GM20431 (cell line): ENCODE measurements around the gene TPM1.

ENCODE experiments used
- in situ Hi-C: fragments of 300-500 bp; cut with MseI, MboI; formaldehyde crosslinking; loops from one replicate; pipeline ENCODE4 v1.15.0; 2020; ENCODE audit warnings: low sequenced_read_pairs; ENCODE audit not compliant: unreplicated experiment

TPM1 gene

DNA sequence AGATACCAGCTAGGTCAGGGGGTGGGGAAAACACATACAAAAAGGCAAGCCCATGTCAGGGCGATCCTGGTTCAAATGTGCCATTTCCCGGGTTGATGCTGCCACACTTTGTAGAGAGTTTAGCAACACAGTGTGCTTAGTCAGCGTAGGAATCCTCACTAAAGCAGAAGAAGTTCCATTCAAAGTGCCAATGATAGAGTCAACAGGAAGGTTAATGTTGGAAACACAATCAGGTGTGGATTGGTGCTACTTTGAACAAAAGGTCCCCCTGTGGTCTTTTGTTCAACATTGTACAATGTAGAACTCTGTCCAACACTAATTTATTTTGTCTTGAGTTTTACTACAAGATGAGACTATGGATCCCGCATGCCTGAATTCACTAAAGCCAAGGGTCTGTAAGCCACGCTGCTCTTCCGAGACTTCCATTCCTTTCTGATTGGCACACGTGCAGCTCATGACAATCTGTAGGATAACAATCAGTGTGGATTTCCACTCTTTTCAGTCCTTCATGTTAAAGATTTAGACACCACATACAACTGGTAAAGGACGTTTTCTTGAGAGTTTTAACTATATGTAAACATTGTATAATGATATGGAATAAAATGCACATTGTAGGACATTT lies 28.9 kb downstream of the TPM1 start:
- in situ Hi-C loops, result no loop called here

DNA sequence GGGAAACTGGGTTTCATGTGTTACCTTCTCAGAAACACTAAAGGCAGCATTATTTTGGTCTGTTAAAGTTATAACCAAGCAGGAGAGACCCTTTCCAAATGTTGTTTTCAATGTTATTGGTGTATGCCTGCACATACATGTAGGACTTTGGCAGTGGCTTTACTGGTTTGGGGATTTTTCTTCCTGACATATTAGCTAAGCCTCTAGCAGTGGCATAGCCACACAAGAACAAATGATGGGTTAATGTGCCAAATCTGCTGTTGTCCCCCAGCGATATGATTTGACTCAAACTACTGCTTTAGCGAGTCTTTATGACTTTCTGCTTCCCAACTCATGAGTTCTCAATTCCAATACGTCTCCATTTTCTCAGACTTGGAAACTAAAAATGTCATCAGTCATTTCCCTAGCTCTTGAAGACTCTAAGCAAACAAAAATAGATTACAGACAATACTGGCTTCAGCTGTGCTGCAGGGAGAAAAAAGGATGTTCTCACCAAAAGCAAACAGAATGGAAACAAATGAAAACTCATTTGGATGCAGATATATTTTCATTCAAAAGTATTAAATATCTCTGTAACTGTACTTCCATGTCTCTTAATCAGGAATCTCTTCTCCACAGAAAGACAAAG lies 29.6 kb downstream of the TPM1 start:
- in situ Hi-C loops, result no loop called here

DNA sequence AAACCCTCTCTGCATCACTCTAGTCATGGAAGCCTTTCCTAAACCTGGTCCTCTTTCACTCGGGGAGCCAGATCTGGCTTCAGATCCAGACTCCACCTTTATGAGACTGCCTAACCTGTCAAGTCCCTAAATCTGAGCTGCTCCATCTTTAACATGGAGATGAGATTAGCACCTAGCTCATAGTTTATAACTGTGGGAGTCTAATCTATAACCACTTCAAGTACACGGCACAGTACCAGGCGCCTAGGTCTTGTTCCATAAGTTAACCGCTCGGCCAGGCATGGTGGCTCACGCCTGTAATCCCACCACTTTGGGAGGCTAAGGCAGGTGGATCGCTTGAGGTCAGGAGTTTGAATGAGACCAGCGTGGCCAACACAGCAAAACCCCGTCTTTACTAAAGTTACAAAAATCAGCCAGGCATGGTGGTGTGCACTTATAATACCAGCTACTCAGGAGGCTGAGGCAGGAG lies 30.3 kb downstream of the TPM1 start:
- in situ Hi-C loops, result no loop called here

DNA sequence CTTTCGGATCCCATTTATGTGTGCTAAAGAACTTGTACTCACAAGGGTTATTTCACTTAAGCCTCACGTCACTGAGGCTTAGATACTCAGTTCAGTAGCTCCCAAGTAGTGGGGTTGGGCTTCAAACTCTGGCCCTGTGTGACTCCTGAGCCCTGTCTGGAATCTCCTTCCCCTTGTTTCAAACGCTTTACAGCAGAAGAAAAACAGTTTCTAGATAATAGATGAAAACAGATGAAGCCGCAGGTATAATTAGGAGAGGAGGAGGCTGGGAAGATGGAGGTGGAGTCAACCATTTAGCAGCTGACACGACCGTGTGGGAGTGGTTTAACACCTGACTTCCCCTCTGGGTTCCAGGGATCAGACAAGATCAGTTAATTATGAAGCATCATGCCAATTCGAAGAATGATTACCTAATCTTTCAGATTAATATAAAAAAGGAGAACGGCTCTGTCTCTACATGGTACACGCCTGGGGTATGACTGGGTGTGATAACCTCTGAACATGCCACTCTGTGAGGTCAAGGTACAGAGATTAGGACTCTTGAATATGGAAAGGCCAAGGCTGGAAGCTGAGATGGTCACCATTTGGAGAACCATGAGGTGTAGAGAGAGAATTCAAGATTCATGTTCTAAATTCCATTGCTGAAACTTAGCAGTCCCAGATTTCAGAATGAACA lies 31.1 kb downstream of the TPM1 start:
- in situ Hi-C loops, result no loop called here

DNA sequence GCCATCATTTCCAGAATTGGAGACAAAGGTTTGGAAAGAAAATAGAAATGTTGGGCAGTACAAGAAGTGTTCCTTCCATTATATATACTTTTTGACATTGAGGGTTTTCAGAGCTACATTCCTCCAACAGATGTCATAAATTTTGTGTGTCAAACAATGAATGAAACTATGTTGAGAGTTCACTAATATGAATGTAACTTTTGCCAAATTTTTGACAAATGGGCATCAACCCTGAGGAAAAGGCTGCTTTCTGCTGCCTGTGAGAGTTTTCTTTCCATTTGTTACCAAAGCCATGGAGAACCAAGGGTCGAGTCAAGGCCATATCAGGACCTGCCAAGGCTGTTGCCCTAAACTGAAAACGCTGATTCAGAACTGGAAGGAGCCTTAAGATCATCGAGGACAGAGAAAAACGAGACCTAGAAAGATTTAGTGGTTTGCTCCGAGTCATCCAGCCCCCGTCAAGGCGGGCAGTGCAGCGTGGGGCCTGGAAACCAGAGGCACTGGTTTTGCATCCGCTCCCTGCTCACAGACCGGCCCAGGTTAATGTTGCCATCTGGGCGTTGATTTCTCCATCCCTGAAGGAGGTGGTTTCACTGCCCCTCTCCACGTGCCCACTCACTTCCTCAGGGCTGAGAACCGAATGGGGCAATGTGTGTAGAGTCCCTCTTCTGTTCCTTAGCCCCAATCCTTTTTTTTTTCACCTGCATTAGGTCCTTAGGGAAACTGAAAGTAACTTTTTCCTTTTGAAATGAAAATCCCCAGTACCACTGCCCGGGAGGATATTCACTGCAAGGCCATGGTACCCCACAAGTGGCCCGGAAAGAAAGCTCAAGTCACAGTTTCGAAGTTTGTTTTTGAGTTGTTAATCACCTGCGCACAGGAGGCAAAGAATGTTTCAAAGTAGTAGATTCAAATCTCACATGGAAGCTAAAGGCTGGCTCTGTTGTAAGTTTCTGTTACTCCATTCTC lies 32.8 kb downstream of the TPM1 start:
- in situ Hi-C loops, result no loop called here

DNA sequence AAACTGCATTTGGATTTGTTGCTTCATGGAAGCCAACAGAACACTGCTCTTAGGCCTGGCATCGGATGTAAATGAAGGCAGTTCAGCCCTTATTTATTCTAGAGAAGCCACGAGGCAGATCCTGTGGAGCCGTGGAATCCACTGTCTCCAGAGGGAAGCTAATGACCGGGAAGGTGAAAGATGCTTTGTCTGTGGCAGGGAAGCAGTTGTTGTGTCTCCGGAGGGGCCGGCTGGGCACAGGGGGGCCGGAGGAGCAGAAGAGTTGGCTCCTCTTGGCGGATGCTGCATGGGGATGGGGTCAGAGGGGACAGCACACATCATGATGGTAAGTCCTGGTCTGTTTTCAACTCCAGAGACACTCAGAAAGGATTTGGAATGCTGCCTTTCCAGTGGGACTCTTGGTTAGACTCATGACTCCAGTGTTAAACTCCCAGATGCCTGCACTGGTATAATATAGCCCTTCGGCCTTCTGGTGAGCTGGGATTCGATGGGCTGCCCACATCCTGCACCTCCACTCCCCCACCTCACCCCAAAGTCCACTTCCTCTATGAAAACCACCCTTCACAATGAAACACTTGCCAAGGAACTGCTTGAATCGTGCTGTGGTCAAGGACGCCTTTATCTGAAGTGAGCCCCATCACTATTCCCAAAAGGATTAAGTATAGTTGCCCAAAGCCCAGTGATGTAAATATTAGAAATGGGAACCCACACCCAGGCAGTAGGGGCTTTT lies 33.6 kb downstream of the TPM1 start:
- in situ Hi-C loops, result no loop called here

DNA sequence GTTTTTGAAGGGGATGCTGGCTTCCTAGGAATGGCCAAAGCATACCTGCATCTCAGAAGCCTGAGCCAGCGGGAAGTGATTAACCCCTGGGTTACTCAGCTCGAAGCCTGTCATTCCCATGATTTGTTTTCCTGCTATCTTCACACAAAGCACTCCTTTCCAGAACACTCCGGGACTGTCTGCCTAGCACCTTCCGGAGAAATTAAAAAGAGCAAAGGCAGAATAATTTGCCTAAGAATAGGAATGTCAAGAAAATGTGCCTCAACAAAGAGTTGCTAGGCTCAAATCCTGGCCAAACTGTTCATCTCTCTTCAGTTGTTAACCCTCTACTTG lies 34.1 kb downstream of the TPM1 start:
- in situ Hi-C loops, result no loop called here

DNA sequence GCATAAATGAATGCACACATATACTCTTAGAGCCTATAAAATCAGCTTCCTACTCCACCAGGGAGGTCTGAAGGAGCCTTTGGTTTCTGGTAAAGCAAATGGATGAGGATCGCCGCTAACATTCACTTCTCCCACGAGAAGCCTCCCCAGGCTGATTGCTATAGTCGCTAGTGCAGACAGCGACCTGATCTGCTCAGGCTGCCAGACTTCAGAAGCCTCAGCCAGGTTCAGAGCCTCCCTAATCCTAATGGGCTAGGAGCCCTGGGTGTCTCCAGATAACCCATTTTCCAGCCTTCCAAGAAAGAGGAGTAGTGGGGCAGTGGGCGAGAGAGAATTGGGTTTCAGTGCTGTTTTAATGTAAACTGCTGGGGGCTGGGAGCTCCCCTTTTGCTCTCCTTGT lies 35.4 kb downstream of the TPM1 start:
- in situ Hi-C loops, result no loop called here

DNA sequence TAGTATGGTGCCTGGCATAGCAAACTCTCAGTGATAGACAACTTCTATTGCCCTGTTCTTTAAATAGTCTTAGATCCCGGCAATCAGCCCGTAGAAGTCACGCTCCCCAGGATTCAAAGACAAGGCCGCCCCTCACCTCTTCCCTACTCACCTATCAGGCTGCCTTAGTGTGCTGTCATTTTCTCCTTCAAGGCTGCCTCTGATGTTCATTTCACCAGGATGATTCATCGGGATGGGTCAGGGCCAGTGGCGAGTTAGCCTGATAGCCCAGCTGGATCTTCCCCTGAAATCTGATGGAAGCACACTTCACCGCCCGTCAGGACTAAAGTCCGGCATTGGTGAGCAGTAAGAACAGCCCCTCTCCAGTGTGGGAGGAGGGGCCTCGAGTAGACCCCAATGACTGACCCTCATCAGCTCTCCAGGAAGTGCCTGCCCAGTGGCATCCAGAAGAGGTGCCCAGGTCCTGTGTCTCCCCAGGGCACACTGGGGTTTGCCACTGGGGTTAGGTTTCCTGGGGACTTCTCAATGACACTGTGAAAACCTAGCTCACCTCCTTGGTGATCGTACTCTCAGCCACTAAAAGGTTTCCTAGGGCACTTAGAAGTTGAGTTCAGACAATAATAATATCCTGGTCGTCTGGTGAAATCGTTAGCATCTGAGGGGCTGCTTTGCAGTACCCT lies 37.5 kb downstream of the TPM1 start:
- in situ Hi-C loops, result no loop called here

DNA sequence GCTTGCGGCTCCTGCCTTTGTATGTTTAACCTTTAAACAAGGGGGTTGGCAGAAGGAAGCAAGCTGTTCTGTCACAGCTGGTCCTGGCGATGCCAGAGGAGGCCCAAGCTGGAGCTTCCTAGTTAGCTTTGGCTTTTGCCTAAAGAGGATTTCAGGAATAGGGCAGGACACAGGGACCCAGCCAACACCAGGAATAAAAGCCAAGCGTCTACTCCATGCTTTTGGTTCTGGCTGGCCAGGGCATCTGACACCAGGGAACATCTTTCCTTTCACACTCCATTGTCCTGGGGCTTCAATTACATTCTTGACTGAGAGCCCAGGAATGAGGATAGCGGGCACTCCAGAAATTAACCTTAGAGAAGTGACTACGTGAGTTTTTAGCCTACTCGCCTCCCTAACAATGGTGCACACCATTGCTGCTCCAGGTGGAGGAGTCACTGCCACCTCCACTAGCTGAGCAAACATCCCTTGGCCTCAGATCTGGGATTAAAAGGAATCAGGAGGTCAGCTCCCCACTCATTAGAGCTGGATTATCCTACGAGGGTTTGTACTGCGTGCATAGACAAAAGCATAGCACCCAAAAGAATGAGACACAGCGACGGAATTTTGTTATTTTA lies 38.2 kb downstream of the TPM1 start:
- in situ Hi-C loops, result no loop called here

DNA sequence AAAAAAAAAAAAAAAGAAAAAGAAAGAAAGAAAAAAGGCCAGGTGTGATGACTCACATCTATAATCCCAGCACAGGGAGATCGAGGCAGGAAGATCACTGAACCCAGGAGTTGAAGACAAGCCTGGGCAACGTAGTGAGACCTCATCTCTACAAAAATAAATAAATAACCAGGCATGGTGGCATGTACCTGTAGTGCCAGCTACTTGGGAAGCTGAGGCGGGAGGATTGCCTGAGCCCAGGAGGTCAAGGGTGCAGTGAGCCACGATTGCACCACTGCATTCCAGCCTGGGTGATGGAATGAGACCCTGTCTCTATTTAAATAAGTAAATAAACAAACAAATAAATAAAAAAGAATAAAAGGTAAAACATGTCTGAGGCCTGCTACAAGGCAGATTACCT lies 39.8 kb downstream of the TPM1 start:
- in situ Hi-C loops, result no loop called here

DNA sequence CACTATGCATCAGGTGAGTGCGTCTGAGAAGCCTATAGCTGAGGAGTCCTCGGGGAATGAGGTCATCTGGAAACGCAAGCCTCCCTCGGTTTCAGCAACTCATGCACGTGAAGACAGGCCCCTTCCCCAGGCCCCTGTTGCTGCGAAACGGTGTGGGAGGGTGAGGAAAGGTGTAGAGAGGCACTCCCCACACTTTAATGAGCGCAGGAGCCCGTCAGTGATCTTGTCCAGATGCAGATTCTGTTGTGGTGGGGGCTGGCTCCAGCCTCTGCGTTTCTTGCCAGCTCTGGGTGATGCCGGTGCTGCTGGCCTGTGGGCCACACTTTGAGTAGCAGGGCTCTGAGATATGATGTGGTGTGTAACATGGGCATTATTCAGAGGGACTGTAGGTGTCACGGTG lies 40.5 kb downstream of the TPM1 start:
- in situ Hi-C loops, result no loop called here

DNA sequence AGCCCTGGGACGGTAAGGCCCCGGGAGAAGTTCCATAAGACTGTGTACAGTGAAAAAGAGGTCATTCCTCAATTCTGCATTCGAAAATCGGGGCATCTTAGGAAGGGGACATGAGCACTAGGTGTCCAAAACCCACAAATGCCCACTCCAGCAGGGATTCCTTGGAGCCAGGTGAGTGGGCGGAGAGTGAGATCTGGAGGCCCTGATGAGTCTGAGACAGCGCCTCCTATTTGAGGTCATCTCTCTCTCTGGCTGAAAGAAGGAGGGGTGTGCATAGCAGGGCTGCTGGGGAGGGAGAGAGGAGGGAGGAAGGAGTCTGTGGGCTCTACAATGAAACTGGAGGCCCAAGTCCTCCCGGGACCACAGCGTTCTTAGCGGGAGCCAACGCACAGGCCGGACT lies 41.0 kb downstream of the TPM1 start:
- in situ Hi-C loops, result no loop called here

DNA sequence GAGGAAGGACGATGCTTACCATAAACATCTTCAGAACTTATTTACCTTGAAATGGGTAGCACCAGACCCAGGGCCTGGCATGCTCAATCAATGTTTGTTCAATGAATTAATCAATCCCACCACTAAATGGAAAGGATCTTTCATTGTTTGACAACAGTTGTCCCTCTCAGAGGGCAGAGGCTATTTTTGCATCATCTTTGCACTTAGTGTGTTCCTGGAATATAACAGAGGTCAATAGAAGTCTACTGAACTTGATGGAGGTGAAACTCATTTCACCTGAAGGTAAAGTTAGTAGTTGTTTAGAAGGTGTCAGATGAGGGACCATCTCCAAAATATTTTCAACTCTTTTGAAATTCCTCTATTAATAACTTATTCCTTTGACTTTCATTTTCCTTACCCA lies 42.3 kb downstream of the TPM1 start:
- in situ Hi-C loops, result no loop called here

DNA sequence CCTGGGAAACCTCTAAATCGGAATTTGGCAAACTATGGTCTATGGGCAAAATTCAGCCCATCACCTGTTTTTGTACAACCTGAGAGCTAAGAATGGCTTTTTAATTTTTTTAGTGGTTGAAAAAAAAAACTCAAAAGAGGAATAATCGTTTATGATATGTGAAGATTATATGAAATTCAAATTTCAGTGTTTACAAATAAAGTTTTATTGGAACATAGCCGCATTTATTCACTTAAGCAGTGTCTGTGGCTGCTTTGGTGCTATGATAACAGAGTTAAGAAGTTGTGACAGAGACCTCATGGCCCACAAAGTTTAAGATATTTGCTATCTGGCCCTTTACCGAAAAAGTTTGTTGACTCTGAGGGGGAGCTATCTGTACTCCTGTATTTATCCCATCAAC lies 42.7 kb downstream of the TPM1 start:
- in situ Hi-C loops, result no loop called here

DNA sequence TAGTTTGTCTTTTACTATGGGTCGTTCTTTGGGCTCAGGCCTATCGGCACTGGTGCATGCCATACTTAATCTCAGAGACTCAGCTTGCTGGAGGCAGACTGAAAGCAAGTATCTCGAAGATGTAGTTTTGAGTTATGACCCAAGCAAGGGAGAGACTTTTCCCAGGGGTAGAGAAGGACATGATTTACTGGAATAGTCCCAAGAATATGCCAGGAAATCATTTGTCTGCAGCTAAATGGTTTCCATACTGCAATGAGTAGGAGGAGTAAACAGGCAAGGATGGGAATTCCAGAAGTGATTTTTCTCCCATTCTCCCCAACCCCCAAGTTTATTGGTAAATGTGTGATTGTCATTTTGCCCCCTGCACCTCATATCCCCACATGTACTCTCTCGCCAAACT lies 43.7 kb downstream of the TPM1 start:
- in situ Hi-C loops, result no loop called here

DNA sequence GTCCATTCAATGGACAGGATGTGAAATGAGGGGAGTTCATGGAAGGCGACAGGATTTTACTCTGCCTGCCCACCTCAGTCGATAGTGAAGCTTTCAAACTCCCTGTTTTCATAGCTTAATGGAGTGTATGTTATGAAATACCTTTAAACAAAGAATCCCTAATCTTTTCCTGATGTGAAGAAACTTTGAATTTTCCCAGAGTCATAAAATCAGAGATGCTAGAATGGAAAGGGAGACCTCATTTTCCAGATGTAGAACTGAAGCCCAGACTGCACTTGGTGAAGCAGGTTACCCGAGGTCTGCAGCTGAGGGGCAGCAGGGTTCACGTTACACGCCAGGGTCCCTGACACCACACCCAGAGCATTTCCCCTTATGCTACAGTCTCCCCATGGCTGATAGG lies 44.4 kb downstream of the TPM1 start:
- in situ Hi-C loops, result no loop called here

DNA sequence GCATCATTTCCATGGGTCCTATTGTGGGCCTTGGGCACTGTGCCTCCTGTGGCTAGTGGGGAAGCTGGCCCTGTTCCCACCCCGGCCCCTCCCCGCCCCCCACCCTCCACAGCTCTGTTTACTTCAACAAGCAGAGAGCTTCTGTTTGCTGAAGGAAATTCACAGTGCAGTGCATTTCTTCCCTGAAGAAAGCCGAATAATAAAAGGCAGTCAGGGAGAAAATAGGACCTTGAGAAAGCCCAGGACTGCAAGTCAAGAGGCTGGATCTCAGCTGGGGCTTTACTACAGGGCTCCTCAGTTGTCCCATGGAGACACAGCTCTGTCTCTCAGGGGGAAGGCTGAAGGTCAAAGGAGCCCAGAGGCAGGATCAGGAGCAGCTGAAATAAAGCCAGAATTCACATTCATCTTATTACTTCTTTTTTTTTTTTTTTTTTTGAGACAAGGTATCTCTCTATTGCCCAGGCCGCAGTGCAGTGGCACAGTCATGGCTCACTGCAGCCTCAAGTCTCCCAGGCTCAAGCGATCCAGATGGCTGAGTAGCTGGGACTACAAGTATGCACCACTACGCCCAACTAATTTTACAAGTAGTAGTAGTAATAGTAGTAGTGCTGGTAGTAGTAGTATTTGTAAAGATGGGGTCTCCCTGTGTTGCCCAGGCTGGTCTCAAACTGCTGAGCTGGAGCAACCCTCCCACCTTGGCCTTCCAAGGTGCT lies 46.1 kb downstream of the TPM1 start:
- in situ Hi-C loops, result no loop called here
